ENCODE results near the gene GNG2.

- TF ChIP-seq, protein P1, sequence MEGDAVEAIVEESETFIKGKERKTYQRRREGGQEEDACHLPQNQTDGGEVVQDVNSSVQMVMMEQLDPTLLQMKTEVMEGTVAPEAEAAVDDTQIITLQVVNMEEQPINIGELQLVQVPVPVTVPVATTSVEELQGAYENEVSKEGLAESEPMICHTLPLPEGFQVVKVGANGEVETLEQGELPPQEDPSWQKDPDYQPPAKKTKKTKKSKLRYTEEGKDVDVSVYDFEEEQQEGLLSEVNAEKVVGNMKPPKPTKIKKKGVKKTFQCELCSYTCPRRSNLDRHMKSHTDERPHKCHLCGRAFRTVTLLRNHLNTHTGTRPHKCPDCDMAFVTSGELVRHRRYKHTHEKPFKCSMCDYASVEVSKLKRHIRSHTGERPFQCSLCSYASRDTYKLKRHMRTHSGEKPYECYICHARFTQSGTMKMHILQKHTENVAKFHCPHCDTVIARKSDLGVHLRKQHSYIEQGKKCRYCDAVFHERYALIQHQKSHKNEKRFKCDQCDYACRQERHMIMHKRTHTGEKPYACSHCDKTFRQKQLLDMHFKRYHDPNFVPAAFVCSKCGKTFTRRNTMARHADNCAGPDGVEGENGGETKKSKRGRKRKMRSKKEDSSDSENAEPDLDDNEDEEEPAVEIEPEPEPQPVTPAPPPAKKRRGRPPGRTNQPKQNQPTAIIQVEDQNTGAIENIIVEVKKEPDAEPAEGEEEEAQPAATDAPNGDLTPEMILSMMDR (IDR thresholded peaks at IDR 0.05; ENCODE audit: low read length) = no peak
- TF ChIP-seq EZH2 (optimal IDR thresholded peaks at IDR 0.05; ENCODE audit: low read depth, low read length) = no peak
- no peak for TF ChIP-seq EZH2phosphoT487 (IDR thresholded peaks at IDR 0.05; ENCODE audit: low read length)
Observed at GRCh38 chr14:51844081-51844881, 16.1 kb upstream of the GNG2 start.

Measured in MM.1S (cell line).